HG03280 (cell line): ENCODE measurements around the gene EEPD1.
"Not testable (repeated sequence)": the region's sequence is repeated elsewhere in the genome, so short reads cannot be mapped to it uniquely, and the experiment has no call there.

ENCODE experiments used
- ATAC-seq: cut with Tn5 transposase; IDR thresholded peaks from one replicate; pipeline ENCODE4 v1.9.1; 2021; ENCODE audit warnings: mild to moderate bottlenecking, moderate library complexity; ENCODE audit not compliant: unreplicated experiment

Gene EEPD1

GRCh38 chr7:36312915-36313334, 159.9 kb downstream of the EEPD1 start:
- no peak for ATAC-seq

GRCh38 chr7:36313607-36314006, 160.6 kb downstream of the EEPD1 start:
- ATAC-seq: no peak

GRCh38 chr7:36314491-36314890, 161.4 kb downstream of the EEPD1 start:
- no peak for ATAC-seq

- ATAC-seq: no peak
Observed at GRCh38 chr7:36315309-36315944, 162.4 kb downstream of the EEPD1 start.

- ATAC-seq: no peak
Observed at GRCh38 chr7:36316319-36316718, 163.3 kb downstream of the EEPD1 start.

GRCh38 chr7:36317276-36317675, 164.2 kb downstream of the EEPD1 start:
- ATAC-seq: no peak

- no peak for ATAC-seq
Observed at GRCh38 chr7:36318116-36318515, 165.1 kb downstream of the EEPD1 start.

- not testable (repeated sequence) for ATAC-seq
Observed at GRCh38 chr7:36321284-36321683, 168.2 kb downstream of the EEPD1 start.

GRCh38 chr7:36336390-36336789, 183.3 kb downstream of the EEPD1 start:
- ATAC-seq: no peak

- no peak for ATAC-seq
Observed at GRCh38 chr7:36338256-36338655, 185.2 kb downstream of the EEPD1 start.

GRCh38 chr7:36343548-36343947, 190.5 kb downstream of the EEPD1 start:
- no peak for ATAC-seq

GRCh38 chr7:36344622-36345021, 191.6 kb downstream of the EEPD1 start:
- ATAC-seq: no peak

GRCh38 chr7:36346260-36346831, 193.3 kb downstream of the EEPD1 start:
- no peak for ATAC-seq

GRCh38 chr7:36348256-36348655, 195.2 kb downstream of the EEPD1 start:
- no peak for ATAC-seq

- no peak for ATAC-seq
Observed at GRCh38 chr7:36348771-36349170, 195.7 kb downstream of the EEPD1 start.

GRCh38 chr7:36349626-36350025, 196.6 kb downstream of the EEPD1 start:
- no peak for ATAC-seq
